GM12878 (cell line): ENCODE measurements around the gene CCBE1. TPM values are rescaled to one million over a fixed set of nuclear protein-coding genes. Genes with fewer than 3 reads are reported as not detected.

ENCODE experiments used
- ATAC-seq: fragments of 200-7000 bp; cut with Tn5 transposase; 3 replicates; pipeline ENCODE4 v1.9.1; 2020; ENCODE audit warnings: mild to moderate bottlenecking, moderate library complexity
- BruUV-seq: library from RNA; stranded (reverse); fragments of 400-500 nt; replicated peaks from 2 replicates; lab custom pipeline; 2021; lab: Mats Ljungman, UMichigan
- CTCF ChIA-PET: fragments of 300-600 bp; sonication (Branson Sonifier 250); formaldehyde crosslinking; extraction: SDS; loops from one replicate; lab custom pipeline; 2021; ENCODE audit warnings: inconsistent platforms; lab: Yijun Ruan, JAX
- POLR2A ChIA-PET: fragments of 350-600 bp; formaldehyde crosslinking; extraction: SDS; loops from one replicate; lab custom pipeline; 2021; ENCODE audit warnings: inconsistent platforms; lab: Charles Lee
- RAD21 ChIA-PET: fragments of 300-600 bp; sonication (Branson Sonifier 250); formaldehyde crosslinking; loops from one replicate; lab custom pipeline; 2023; ENCODE audit warnings: antibody characterized with exemption; ENCODE audit not compliant: unreplicated experiment; lab: Charles Lee
- SMC1A ChIA-PET: fragments of 300-600 bp; sonication (Branson Sonifier 250); formaldehyde crosslinking; loops from one replicate; lab custom pipeline; 2023; ENCODE audit not compliant: unreplicated experiment, uncharacterized antibody; lab: Charles Lee
- DNase-seq: peaks from one replicate; pipeline ENCODE4 v3.0.0-alpha.2; 2011; ENCODE audit warnings: low read depth, low spot score
- FAIRE-seq: peaks from 3 replicates; lab custom pipeline; 2011; peaks lifted over from hg19 to GRCh38; lab: Jason Lieb, UNC
- H2AFZ ChIP-seq: 2 replicates; pipeline ENCODE4 v1.6.0; 2011; ENCODE audit warnings: low read depth, low read length, control low read depth; ENCODE audit not compliant: control insufficient read depth
- H3K27ac ChIP-seq: 2 replicates; pipeline ENCODE4 v1.5.1; 2011; ENCODE audit warnings: control low read depth; ENCODE audit not compliant: control insufficient read depth, insufficient read depth
- H3K27me3 ChIP-seq, 2 experiments: replicated peaks in 1 of 2; 2 replicates each; pipeline versions ENCODE4 v1.6.0 to v1.6.1; 2011; ENCODE audit warnings: low read length in 1 of 2; ENCODE audit not compliant: control insufficient read depth in 2 of 2, insufficient read depth in 2 of 2
- H3K36me3 ChIP-seq, 2 experiments: 2 replicates each; pipeline ENCODE4 v1.5.1; 2011; ENCODE audit warnings: low read length in 1 of 2; ENCODE audit not compliant: control insufficient read depth in 2 of 2, insufficient read depth in 2 of 2
- H3K4me1 ChIP-seq: 2 replicates; pipeline ENCODE4 v1.6.1; 2011; ENCODE audit warnings: mild to moderate bottlenecking, low read length, moderate library complexity, mixed read lengths; ENCODE audit not compliant: control insufficient read depth, insufficient read depth
- H3K4me2 ChIP-seq: 2 replicates; pipeline ENCODE4 v1.6.0; 2011; ENCODE audit warnings: control low read depth; ENCODE audit not compliant: control insufficient read depth, insufficient read depth
- H3K4me3 ChIP-seq: fragments of 200-600 bp; sonication (generic); 2 replicates; pipeline ENCODE4 v1.5.1; 2016
- H3K79me2 ChIP-seq: 2 replicates; pipeline ENCODE4 v1.6.0; 2011; ENCODE audit warnings: low read length; ENCODE audit not compliant: control insufficient read depth, insufficient read depth
- H3K9ac ChIP-seq: 2 replicates; pipeline ENCODE4 v1.8.0; 2011; ENCODE audit warnings: low read length, control low read depth, mixed read lengths; ENCODE audit not compliant: control insufficient read depth, insufficient read depth
- H3K9me3 ChIP-seq: replicated peaks from 3 replicates; pipeline ENCODE4 v1.5.1; 2011; ENCODE audit warnings: mild to moderate bottlenecking, low read length; ENCODE audit not compliant: control insufficient read depth, insufficient read depth
- H4K20me1 ChIP-seq: 2 replicates; pipeline ENCODE4 v1.6.0; 2011; ENCODE audit not compliant: control insufficient read depth, insufficient read depth
- CEBPB ChIP-seq, 2 experiments: fragments of 150-350 bp in 1 of 2; IDR thresholded peaks; 2 replicates each; pipeline ENCODE4 v1.6.1; 2012 to 2014; ENCODE audit warnings: low read depth in 2 of 2, low read length in 2 of 2, borderline replicate concordance in 1 of 2, inconsistent platforms in 1 of 2
- CHD1 ChIP-seq: IDR thresholded peaks from 2 replicates; pipeline ENCODE4 v1.6.1; 2012; ENCODE audit warnings: low read depth, low read length, improper control_type of control experiment
- EP300 ChIP-seq, 2 experiments: fragments of 150-350 bp in 1 of 2; IDR thresholded peaks; 2 replicates each; pipeline ENCODE4 v1.6.1; 2011 to 2012; ENCODE audit warnings: low read depth in 2 of 2, low read length in 2 of 2, borderline replicate concordance in 1 of 2, improper control_type of control experiment in 1 of 2, inconsistent platforms in 1 of 2; ENCODE audit not compliant: control insufficient read depth in 1 of 2
- HDGF ChIP-seq: fragments of 450-650 bp; IDR thresholded peaks from 2 replicates; pipeline ENCODE4 v1.6.1; 2016; ENCODE audit warnings: antibody characterized with exemption
- IRF5 ChIP-seq: fragments of 450-650 bp; IDR thresholded peaks from 2 replicates; pipeline ENCODE4 v1.6.1; 2017; ENCODE audit warnings: borderline replicate concordance
- MTA2 ChIP-seq: fragments of 450-650 bp; IDR thresholded peaks from 2 replicates; pipeline ENCODE4 v1.6.1; 2016; ENCODE audit warnings: low read depth, mild to moderate bottlenecking, moderate library complexity
- MYC ChIP-seq: IDR thresholded peaks from 2 replicates; pipeline ENCODE4 v1.6.1; 2011; ENCODE audit warnings: mild to moderate bottlenecking, low read length, moderate library complexity, inconsistent platforms; ENCODE audit not compliant: insufficient read depth, insufficient replicate concordance, insufficient read length, severe bottlenecking
- PBX3 ChIP-seq: IDR thresholded peaks from 2 replicates; pipeline ENCODE4 v1.6.1; 2011; ENCODE audit warnings: mild to moderate bottlenecking, low read depth, low read length, moderate library complexity; ENCODE audit not compliant: insufficient replicate concordance
- PKNOX1 ChIP-seq: fragments of 450-650 bp; IDR thresholded peaks from 2 replicates; pipeline ENCODE4 v1.6.1; 2016; ENCODE audit warnings: mild to moderate bottlenecking
- POLR2AphosphoS2 ChIP-seq: IDR thresholded peaks from 2 replicates; pipeline ENCODE4 v1.6.1; 2011; ENCODE audit warnings: low read depth, mild to moderate bottlenecking, low read length, improper control_type of control experiment, moderate library complexity
- POU2F2 ChIP-seq: IDR thresholded peaks from 3 replicates; pipeline ENCODE4 v1.6.1; 2011; ENCODE audit warnings: low read depth, mild to moderate bottlenecking, low read length, borderline replicate concordance
- RBBP5 ChIP-seq: fragments of 200-600 bp; sonication (generic); conservative IDR thresholded peaks from 2 replicates; pipeline ENCODE4 v1.6.1; 2016
- RFX5 ChIP-seq: IDR thresholded peaks from 2 replicates; pipeline ENCODE4 v1.6.1; 2011; ENCODE audit warnings: low read depth, low read length, improper control_type of control experiment
- STAT3 ChIP-seq: IDR thresholded peaks from 2 replicates; pipeline ENCODE4 v1.6.1; 2011; ENCODE audit warnings: low read depth, low read length, improper control_type of control experiment
- ZNF217 ChIP-seq: fragments of 450-650 bp; IDR thresholded peaks from 2 replicates; pipeline ENCODE4 v1.6.1; 2017; ENCODE audit warnings: antibody characterized with exemption, mild to moderate bottlenecking
- WGBS: methylation state at CpG from one replicate; pipeline ENCODE4 v1.1.6; 2016; ENCODE audit warnings: low lambda C conversion rate; ENCODE audit not compliant: insufficient replicate concordance, insufficient coverage; ENCODE audit errors: missing lambda C conversion rate; 5-methylcytosine and 5-hydroxymethylcytosine counted together
- in situ Hi-C: fragments of 300-500 bp; cut with MboI; formaldehyde crosslinking; loops from 9 replicates; pipeline ENCODE4 v1.14.3; 2018; ENCODE audit warnings: mixed read lengths
- intact Hi-C: fragments of 100-400 bp; cut with micrococcal nuclease; formaldehyde crosslinking; loops from one replicate; pipeline ENCODE4 v1.14.2; 2022; ENCODE audit not compliant: unreplicated experiment
- polyA plus RNA-seq, 11 experiments: library from polyadenylated mRNA; depleted of rRNA in 4 of 11; unstranded in 6 of 11; stranded (reverse) in 5 of 11; fragments of >200 nt; fragmentation: Nextera tagmentation in 4 of 11; fragmentation: Illumina TruSeq in 1 of 11; extraction: Ambion mirVana in 4 of 11; extraction: Trizol in 1 of 11; gene quantifications; 1 replicate in 1 of 11; 2 replicates in 10 of 11; pipeline versions ENCODE4 v1.2.1 to v1.2.3, GENCODE V29; 2011 to 2016; ENCODE audit warnings: inconsistent platforms in 2 of 11, missing spikeins in 2 of 11, low read depth in 1 of 11
- total RNA-seq, 4 experiments: library from RNA; depleted of rRNA in 3 of 4; stranded (reverse); fragments of >200 nt in 3 of 4; fragmentation: Illumina TruSeq in 1 of 4; extraction: Trizol in 1 of 4; gene quantifications; 2 replicates each; pipeline versions ENCODE4 v1.2.1 to v1.2.3, GENCODE V29; 2013 to 2021

CCBE1 gene
- total and polyA plus RNA-seq, 10 of the 15 experiments (the other 5 are each of a cell fraction or from before 2014, with no cell fraction given), result 0.03 to 0.49 (median 0.04) TPM; not detected in 7

- H3K4me2 ChIP-seq, result no peak overlapping the region
- RAD21 ChIA-PET, result no interaction called here
- no peak for TF ChIP-seq PKNOX1
- TF ChIP-seq, all 136 proteins: peak for 0
- ATAC-seq (no peak), DNase-seq (no peak), FAIRE-seq (no peak)
- in situ Hi-C loops (no loop called here), intact Hi-C loops (no loop called here)
- 0% methylated on average over 2 of the region's 2 CpGs for WGBS
- Histone ChIP-seq H4K20me1 (no peaks in the 10 kb centered on the region), H3K4me3 (no peak overlapping the region), H3K4me1 (no peaks in the 10 kb centered on the region), H3K27me3 (no peaks in the 10 kb centered on the region), H3K36me3 (no peaks in the 10 kb centered on the region), H2AFZ (no peak overlapping the region), H3K9me3 (no peaks in the 10 kb centered on the region), H3K27ac (no peak overlapping the region), H3K9ac (no peak overlapping the region), H3K79me2 (no peaks in the 10 kb centered on the region)
- CTCF ChIA-PET, result no interaction called here
- POLR2A ChIA-PET, result interaction anchor here (0.6 kb wide), 1 partner anchor 935 kb away, joined by 4 read pairs; no protein-coding TSS in a partner anchor
- no TSS peak for BruUV-seq
- SMC1A ChIA-PET, result no interaction called here
Measured at GRCh38 chr18:59707306-59707705, 10.1 kb upstream of the CCBE1 start.

GRCh38 chr18:59706499-59706898, 9.3 kb upstream of the CCBE1 start:
- DNase-seq (no peak), FAIRE-seq (no peak), ATAC-seq (no peak)
- intact Hi-C loops (no loop called here), in situ Hi-C loops (no loop called here)
- Histone ChIP-seq H3K9me3 (no peaks in the 10 kb centered on the region), H3K36me3 (no peaks in the 10 kb centered on the region), H3K79me2 (no peaks in the 10 kb centered on the region), H3K9ac (no peak overlapping the region), H3K4me3 (no peak overlapping the region), H2AFZ (no peak overlapping the region), H3K27me3 (no peaks in the 10 kb centered on the region), H3K27ac (no peak overlapping the region), H4K20me1 (no peaks in the 10 kb centered on the region)
- POLR2A ChIA-PET, result no interaction called here
- CTCF ChIA-PET, result interaction anchor here (1.2 kb wide), 1 partner anchor 10 kb away, joined by 4 read pairs; the partner anchor contains the start of gene CCBE1
- SMC1A ChIA-PET, result no interaction called here
- RAD21 ChIA-PET, result no interaction called here
- 20% methylated on average over 4 of the region's 5 CpGs for WGBS
- TF ChIP-seq RBBP5 (no peak), CEBPB (IDR thresholded peaks at IDR 0.05; ENCODE audit: borderline replicate concordance in 1 of 2, low read depth in 2 of 2, low read length in 2 of 2) (no peak), PBX3 (no peak), POLR2AphosphoS2 (no peak), MYC (no peak), ZNF217 (no peak), HDGF (no peak), POU2F2 (no peak), IRF5 (no peak), RFX5 (no peak), EP300 (IDR thresholded peaks at IDR 0.05; ENCODE audit: borderline replicate concordance in 1 of 2, control insufficient read depth in 1 of 2, low read depth in 2 of 2, low read length in 2 of 2) (no peak), STAT3 (no peak), CHD1 (no peak), MTA2 (no peak)
- TF ChIP-seq, all 136 proteins: peak for 0
- Histone ChIP-seq H3K4me2 (no peak overlapping the region), H3K4me1 (no peaks in the 10 kb centered on the region)
- no TSS peak for BruUV-seq
